Stimulated activated CD8-positive, alpha-beta memory T cell treated with anti-CD3 and anti-CD28 coated beads, Interleukin-12 subunit alpha, Interleukin-12 subunit beta, amount 100 ng/mL, for 1 hour (primary cell): ENCODE data around the gene RAB5IF.
A peak's percentile ranks its signal among the peaks of the same experiment; 100 is the strongest.
"Not testable (repeated sequence)": the region's sequence is repeated elsewhere in the genome, so short reads cannot be mapped to it uniquely, and the experiment has no call there.

Source experiments
- DNase-seq: peaks from one replicate; pipeline ENCODE4 v3.0.0-alpha.2; 2020; ENCODE audit warnings: low read depth

Gene RAB5IF

GRCh38 chr20:36605399-36606157, at the start of gene RAB5IF:
RAB5IF (plus strand) TSS chr20:36605779; CDS start chr20:36605952, 173 bp downstream.
- peak; percentile 100 for DNase-seq

GRCh38 chr20:36562724-36563123, 42.9 kb upstream of the RAB5IF start:
- DNase-seq: no peak

GRCh38 chr20:36563374-36563773, 42.2 kb upstream of the RAB5IF start:
- no peak for DNase-seq

- not testable (repeated sequence) for DNase-seq
Observed at GRCh38 chr20:36564078-36564725, 41.4 kb upstream of the RAB5IF start.

- not testable (repeated sequence) for DNase-seq
Observed at GRCh38 chr20:36564726-36565121, 40.9 kb upstream of the RAB5IF start.

- DNase-seq: no peak
Observed at GRCh38 chr20:36565520-36565919, 40.1 kb upstream of the RAB5IF start.

GRCh38 chr20:36569847-36570429, 35.6 kb upstream of the RAB5IF start:
- no peak for DNase-seq

- no peak for DNase-seq
Observed at GRCh38 chr20:36571564-36572504, 33.7 kb upstream of the RAB5IF start.

- peak; percentile 48 for DNase-seq
Observed at GRCh38 chr20:36572701-36573102, 32.9 kb upstream of the RAB5IF start.

GRCh38 chr20:36573103-36573797, 32.3 kb upstream of the RAB5IF start, which contains the start of gene TGIF2:
TGIF2 (plus strand) TSS chr20:36573597; CDS start chr20:36578775, 5,178 bp downstream.
- peak; percentile 83 for DNase-seq

- no peak for DNase-seq
Observed at GRCh38 chr20:36573798-36574365, 31.7 kb upstream of the RAB5IF start.

GRCh38 chr20:36574366-36575135, 31.0 kb upstream of the RAB5IF start:
- no peak for DNase-seq

GRCh38 chr20:36576081-36576445, 29.5 kb upstream of the RAB5IF start:
- DNase-seq: no peak

GRCh38 chr20:36578356-36579041, 27.1 kb upstream of the RAB5IF start:
- DNase-seq: no peak

- DNase-seq: no peak
Observed at GRCh38 chr20:36579996-36580545, 25.5 kb upstream of the RAB5IF start.

- no peak for DNase-seq
Observed at GRCh38 chr20:36582322-36582721, 23.3 kb upstream of the RAB5IF start.

- no peak for DNase-seq
Observed at GRCh38 chr20:36582821-36583220, 22.8 kb upstream of the RAB5IF start.

GRCh38 chr20:36584018-36584481, 21.5 kb upstream of the RAB5IF start:
- DNase-seq: no peak
